ENCODE measurements around the gene SORBS2.

The SORBS2 gene

GRCh38 chr4:185800266-185800945 lies 11.6 kb downstream of the SORBS2 start:
- DNase-seq = no peak

DNA sequence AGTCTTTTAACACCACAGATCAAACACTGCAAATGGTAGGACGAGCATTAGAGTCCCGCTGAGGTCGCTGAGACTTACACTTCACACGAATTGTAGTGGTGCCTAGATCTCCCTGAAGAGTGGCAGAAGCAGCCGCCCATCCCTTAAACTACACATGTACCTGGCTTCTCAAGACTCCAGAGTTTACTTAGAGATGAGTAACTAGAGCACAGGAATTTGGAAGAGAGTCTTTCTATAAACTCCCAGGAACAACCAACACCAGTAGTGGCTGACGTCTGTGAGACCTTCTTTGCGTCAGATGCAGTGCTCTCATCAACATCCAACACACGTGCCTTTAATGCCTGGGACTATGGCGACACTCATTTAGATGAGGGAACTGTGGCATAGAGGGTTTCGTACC lies 12.6 kb downstream of the SORBS2 start:
- DNase-seq = no peak

DNA sequence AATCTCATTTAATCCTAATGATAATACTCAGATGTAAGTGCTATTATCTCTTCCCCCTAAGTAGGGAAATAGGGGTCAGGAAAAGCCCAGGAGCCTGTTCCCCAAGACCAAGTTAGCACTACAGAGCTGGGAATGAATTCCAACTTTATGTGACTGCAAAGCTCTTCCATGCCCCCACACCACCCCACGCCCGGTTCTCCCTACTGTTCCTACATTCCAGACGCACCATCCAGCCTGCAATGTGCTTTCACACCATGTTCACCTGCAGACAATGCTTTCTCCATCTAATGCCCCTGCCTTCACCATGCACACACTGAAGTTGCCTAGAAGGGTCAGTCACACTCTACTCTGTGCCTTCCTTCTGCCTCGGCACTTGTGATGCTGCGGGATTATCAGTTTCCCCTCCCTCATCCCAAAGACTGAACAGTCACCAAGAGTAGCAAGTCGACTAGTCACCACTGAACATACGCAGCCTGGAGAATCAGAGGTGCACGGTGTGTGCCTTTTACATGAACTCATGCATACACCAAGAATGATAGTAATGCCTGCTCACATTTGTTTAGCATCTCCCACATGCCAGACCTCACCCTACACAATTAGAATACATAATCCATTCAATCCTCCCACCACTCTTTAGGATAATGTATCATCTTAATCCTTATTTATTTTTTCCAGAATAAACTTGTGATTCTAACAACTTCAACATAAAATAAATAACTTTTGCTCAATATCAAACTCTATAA lies 14.2 kb downstream of the SORBS2 start:
- no peak for DNase-seq

GRCh38 chr4:185797018-185797417 lies 15.0 kb downstream of the SORBS2 start:
- DNase-seq = no peak

DNA sequence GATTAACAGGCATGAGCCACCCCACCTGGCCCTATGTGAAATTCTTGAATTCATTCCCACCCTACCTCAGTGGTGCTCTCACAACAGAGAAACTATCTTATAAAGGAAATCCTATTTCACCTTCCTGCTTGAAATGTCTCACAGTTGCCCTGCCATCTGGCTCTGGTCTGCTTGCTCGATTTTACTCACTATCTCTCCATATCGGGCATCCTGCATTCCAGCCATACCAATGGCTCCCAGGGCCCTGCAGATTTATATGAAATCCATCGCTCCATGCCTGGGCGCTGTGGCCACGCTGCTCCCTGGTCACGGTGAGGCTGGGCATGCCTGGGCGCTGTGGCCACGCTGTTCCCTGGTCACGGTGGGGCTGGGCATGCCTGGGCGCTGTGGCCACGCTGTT lies 15.8 kb downstream of the SORBS2 start:
- DNase-seq = no peak

GRCh38 chr4:185794637-185795036 lies 17.4 kb downstream of the SORBS2 start:
- DNase-seq = peak in 2 of 3 experiments; percentile 27 to 69

DNA sequence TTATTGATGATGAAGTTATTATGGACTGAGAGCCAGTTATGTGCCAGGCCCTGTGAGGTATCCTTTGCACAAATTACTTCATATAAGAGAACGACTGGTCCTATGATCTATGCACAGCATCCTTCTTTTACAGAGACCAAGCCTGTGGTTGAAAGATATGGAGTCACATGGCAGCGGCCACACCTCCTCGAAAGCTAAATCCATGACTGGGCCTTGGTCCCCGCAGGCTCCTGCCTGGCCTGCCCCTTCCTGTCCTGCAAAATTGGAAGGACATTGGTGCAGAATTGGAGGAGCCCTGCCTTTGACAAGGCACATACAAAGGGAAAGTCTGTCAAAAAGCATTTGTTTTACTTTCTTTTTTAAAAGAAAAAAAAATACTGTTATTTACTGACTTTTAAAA lies 18.3 kb downstream of the SORBS2 start:
- no peak for DNase-seq

DNA sequence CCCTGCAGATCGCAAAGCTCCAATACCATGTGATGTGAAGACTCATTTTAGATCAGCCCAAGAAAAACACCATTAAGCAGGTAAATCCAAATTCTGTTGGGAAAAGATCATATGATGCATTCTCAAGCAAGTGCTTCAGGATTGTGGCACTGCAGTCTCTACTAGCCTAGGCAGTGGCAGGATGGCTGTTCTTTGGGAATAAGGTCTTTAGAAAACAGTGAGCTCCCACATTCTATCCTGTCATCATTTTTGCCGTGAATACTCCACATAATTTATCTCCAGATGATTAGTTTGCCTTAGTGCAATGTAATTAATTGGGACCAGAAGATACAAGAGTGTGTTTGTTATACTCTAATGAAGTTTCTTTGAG lies 18.9 kb downstream of the SORBS2 start:
- no peak for DNase-seq

GRCh38 chr4:185792384-185793115 lies 19.4 kb downstream of the SORBS2 start:
- peak in 1 of 3 experiments; percentile 7 for DNase-seq

GRCh38 chr4:185787926-185788679 lies 23.9 kb downstream of the SORBS2 start:
- DNase-seq = peak in 1 of 3 experiments; percentile 84

- DNase-seq = no peak
Observed at GRCh38 chr4:185786422-185786821, 25.6 kb downstream of the SORBS2 start.

- DNase-seq = no peak
Observed at GRCh38 chr4:185783574-185783973, 28.4 kb downstream of the SORBS2 start.

DNA sequence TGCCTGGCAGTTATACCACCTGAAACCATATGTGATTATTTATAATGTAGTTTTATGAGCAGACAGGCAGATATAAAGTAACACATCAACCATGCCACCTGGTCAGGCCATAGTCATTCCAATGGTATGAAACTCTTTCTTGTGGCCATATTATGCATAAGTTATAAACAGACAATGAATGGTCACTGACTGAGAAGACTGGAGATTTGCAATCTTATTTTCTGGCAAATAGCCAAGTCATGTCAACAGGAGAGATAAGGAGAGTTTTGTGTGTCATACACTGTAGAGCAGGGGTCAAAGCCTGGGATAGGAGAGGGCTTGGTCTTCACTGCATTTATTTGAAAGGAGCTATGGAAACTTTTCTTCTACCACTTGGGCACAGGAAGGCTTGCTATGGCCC lies 29.5 kb downstream of the SORBS2 start:
- no peak for DNase-seq

DNA sequence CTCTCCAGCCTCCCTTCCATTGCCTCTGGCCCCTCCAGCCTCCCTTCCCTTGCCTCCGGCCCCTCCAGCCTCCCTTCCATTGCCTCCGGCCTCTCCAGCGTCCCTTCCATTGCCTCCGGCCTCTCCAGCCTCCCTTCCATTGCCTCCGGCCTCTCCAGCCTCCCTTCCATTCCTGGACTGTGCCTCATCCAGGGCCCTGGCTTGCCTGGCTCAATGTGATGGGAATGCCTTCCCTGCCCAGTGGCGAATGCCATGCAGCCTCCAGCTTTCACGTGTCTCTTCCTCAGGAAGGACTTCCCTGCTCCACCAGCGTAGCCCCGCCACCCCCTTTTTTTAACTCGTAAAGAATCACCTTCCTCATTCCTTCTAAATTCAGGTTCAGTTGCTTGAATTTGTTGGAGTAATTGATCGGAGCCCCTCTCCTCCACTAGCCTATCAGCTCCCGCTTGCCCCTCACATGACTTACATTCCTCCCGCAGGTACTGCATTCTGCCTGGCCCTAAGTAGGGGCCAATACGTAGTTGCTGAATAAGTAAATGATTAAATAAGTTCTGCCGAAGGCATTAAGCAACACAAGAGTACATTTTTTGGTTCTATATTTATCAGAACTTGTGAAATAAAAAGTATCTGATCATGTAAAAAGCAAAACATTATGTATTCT lies 30.3 kb downstream of the SORBS2 start:
- DNase-seq = no peak

- DNase-seq = no peak
Observed at GRCh38 chr4:185780472-185780871, 31.5 kb downstream of the SORBS2 start.

- no peak for DNase-seq
Observed at GRCh38 chr4:185779517-185779916, 32.5 kb downstream of the SORBS2 start.

GRCh38 chr4:185778307-185778706 lies 33.7 kb downstream of the SORBS2 start:
- DNase-seq = no peak

GRCh38 chr4:185775792-185776555 lies 36.0 kb downstream of the SORBS2 start:
- no peak for DNase-seq

DNA sequence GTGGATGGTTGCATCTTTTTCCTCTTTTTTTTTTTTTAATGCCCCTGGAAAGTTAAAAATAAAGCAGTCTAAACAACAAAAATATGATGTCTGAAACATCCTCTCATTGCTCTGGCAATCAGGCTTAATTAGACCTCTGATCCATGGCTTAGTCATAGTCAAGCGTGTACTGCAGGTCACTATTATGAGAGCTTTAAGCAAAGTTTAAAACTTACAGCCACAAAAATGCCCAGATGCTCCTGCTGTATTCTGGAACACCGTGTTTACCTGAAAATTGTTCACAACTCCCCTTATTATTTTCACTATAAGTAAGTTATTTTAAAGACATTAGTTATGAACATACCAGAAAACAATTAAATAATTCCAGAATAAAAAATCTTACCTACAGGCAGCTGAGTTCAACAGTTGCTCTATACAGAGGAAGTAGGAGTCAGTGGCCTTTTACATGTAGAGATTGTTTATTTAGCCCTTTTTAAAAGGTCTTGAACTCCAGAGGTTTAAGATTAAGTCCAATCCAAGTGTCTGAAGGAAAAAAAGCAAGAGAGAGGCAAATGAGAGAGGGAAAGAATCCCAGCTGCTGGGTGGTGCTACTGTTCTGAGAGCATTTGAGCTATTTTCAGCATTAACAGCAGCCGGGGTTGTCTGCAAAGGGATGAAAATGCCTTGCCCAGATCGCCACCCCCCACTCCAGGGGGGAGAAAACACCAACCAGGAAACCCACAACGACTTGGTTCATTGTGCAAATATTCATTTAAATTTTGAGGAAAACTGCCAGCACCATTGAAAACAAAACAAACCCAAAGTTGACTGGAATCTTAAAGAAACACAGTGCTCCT lies 36.9 kb downstream of the SORBS2 start:
- no peak for DNase-seq

DNA sequence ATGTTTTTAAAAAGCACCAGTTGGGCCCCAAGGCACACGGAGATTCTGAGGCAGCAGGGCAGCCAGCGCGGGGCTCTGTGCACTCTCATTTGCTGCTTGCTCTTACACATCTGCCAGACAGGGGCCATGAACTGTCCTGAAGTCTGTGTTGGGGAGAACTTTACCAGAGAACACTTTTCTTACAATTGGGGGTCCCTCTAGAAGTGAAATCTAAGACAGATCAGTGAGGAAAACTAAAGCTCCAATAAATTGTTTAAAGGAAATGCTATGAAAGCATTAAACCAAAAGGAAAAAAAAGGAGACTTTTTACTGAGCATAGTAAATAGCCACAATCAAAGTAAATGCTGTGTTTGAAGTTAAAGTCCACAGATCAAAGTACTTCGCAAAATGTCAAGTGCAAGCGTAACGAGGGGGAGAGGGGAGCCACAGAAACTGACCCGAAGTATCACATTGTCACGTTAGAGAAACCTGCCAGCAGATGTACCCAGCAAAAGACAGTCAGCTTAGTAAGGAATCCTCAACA lies 37.8 kb downstream of the SORBS2 start:
- no peak for DNase-seq

GRCh38 chr4:185773419-185773818 lies 38.6 kb downstream of the SORBS2 start:
- no peak for DNase-seq
